Bronchial epithelial cell (primary cell): ENCODE data around the gene CRPPA. TPM values are rescaled to one million over a fixed set of nuclear protein-coding genes. Genes with fewer than 3 reads are reported as not detected.

ENCODE experiments used
- DNase-seq: peaks from one replicate; pipeline ENCODE4 v3.0.0-alpha.2; 2010; ENCODE audit warnings: low read depth
- FAIRE-seq: peaks from 2 replicates; lab custom pipeline; 2011; peaks lifted over from hg19 to GRCh38; lab: Jason Lieb, UNC
- H3K27me3 ChIP-seq: 2 replicates; pipeline ENCODE4 v1.5.1; 2011; ENCODE audit warnings: low read length; ENCODE audit not compliant: control insufficient read depth, insufficient read depth
- H3K36me3 ChIP-seq: 2 replicates; pipeline ENCODE4 v1.5.1; 2011; ENCODE audit warnings: low read length; ENCODE audit not compliant: control insufficient read depth, insufficient read depth
- H3K4me3 ChIP-seq: 2 replicates; pipeline ENCODE4 v1.5.1; 2011; ENCODE audit warnings: mild to moderate bottlenecking, low read depth, low read length, control low read depth
- CTCF ChIP-seq: IDR thresholded peaks from 2 replicates; pipeline ENCODE4 v1.5.1; 2011; ENCODE audit warnings: mild to moderate bottlenecking, moderate library complexity, low read length, control low read depth, inconsistent platforms; ENCODE audit not compliant: insufficient read depth, severe bottlenecking
- total RNA-seq: library from RNA; depleted of rRNA; stranded (reverse); fragments of >200 nt; gene quantifications from 2 replicates; pipeline ENCODE4 v1.2.1, GENCODE V29; 2014

Gene CRPPA
- total RNA-seq, 1 donor from 2014 or later = 0.26 TPM

GRCh38 chr7:16438988-16439387, 17.6 kb upstream of the CRPPA start:
- no peaks in the 10 kb centered on the region for H3K36me3 ChIP-seq
- DNase-seq = no peak
- H3K27me3 ChIP-seq = no peaks in the 10 kb centered on the region
- FAIRE-seq = no peak
- TF ChIP-seq CTCF = no peak
- no peak overlapping the region for H3K4me3 ChIP-seq

GRCh38 chr7:16436306-16436705, 15.0 kb upstream of the CRPPA start:
- peak; percentile 10 for DNase-seq
- Histone ChIP-seq H3K36me3 (no peaks in the 10 kb centered on the region), H3K4me3 (no peak overlapping the region), H3K27me3 (no peaks in the 10 kb centered on the region)
- no peak for TF ChIP-seq CTCF
- no peak for FAIRE-seq

GRCh38 chr7:16433568-16434122, 12.3 kb upstream of the CRPPA start:
- FAIRE-seq = no peak
- H3K27me3 ChIP-seq = no peaks in the 10 kb centered on the region
- no peaks in the 10 kb centered on the region for H3K36me3 ChIP-seq
- TF ChIP-seq CTCF = no peak
- H3K4me3 ChIP-seq = no peak overlapping the region
- no peak for DNase-seq

GRCh38 chr7:16432425-16432731, 11.0 kb upstream of the CRPPA start:
- TF ChIP-seq CTCF = no peak
- Histone ChIP-seq H3K36me3 (no peaks in the 10 kb centered on the region), H3K4me3 (no peak overlapping the region), H3K27me3 (no peaks in the 10 kb centered on the region)
- FAIRE-seq = no peak
- no peak for DNase-seq

DNA sequence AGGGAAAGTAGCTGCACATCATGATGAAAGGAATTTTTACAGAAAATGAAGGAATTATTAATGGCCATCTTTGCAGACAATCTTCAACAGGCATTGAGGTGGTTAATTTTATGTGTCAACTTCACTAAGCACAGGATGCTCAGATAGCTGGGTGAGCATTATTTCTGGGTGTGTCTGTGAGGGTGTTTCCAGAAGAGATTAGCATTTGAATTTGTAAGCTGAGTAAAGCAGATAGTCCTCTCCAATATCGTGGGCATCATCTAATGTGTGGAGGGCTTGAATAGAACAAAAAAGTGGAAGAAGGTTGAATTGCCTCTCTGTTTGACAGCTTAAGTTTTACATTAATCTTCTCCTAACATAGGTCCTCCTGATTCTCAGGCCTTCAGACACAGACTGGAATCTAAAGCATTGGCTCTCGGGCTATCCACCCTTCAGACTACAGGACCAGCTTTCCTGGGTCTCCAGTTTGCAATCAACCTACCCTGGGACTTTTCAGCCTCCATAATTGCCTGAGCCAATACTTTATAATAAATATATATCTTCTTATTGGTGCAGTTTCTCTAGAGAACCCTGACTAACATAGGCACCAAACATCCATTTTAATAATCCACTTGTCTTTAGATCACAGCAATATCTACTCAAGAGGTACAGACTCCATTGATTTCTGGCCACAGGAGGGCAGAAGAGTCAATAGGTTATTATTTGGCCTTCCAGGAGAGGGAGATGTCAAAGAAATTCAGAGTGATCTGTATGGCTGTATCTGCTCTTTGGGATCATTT, 10.5 kb upstream of the CRPPA start:
- peak; percentile 47 for TF ChIP-seq CTCF
- Histone ChIP-seq H3K36me3 (no peaks in the 10 kb centered on the region), H3K27me3 (no peaks in the 10 kb centered on the region), H3K4me3 (no peak overlapping the region)
- FAIRE-seq (no peak), DNase-seq (peak; percentile 53)
